Esophagus muscularis mucosa (tissue), 4 donors: ENCODE results near the gene KDM6B.

ENCODE experiments used
- CTCF ChIP-seq, 3 experiments: fragments of 200-600 bp in 2 of 3; fragments of 450-650 bp in 1 of 3; sonication (generic) in 2 of 3; IDR thresholded peaks; one replicate each; pipeline ENCODE4 v1.5.1; 2017 to 2019; ENCODE audit warnings: antibody characterized with exemption in 3 of 3, mild to moderate bottlenecking in 2 of 3, moderate library complexity in 1 of 3
- EP300 ChIP-seq: sonication (generic); formaldehyde crosslinking; IDR thresholded peaks from one replicate; pipeline ENCODE4 v1.6.1; 2017; ENCODE audit warnings: antibody characterized with exemption
- POLR2A ChIP-seq: fragments of 450-650 bp; IDR thresholded peaks from one replicate; pipeline ENCODE4 v1.6.1; 2017; ENCODE audit warnings: antibody characterized with exemption, moderate library complexity, mild to moderate bottlenecking, low read depth
- POLR2AphosphoS5 ChIP-seq, 2 donors: sonication (generic); formaldehyde crosslinking; IDR thresholded peaks; one replicate each; pipeline ENCODE4 v1.6.1; 2017; ENCODE audit warnings: antibody characterized with exemption in 2 of 2

GRCh38 chr17:7851438-7852261 lies 17.6 kb downstream of the KDM6B start:
- TF ChIP-seq POLR2A (no peak), CTCF (IDR thresholded peaks at IDR 0.05) (peak in 2 of 3 experiments; percentile 99 to 100), POLR2AphosphoS5 (IDR thresholded peaks at IDR 0.05) (peak; percentile 63 to 88), EP300 (no peak)
